Nephron (organoid): ENCODE measurements around the gene MYO1D.

Source experiments
- H3K27ac Mint-ChIP-seq, 3 experiments: 2 replicates each; pipeline ENCODE4 v1.8.0; 2020; ENCODE audit warnings: mixed read lengths in 3 of 3, mild to moderate bottlenecking in 2 of 3, moderate library complexity in 1 of 3
- H3K27me3 Mint-ChIP-seq: 2 replicates; pipeline ENCODE4 v1.8.0; 2021; ENCODE audit warnings: low read depth, mild to moderate bottlenecking, moderate library complexity, mixed read lengths
- H3K36me3 Mint-ChIP-seq: 2 replicates; pipeline ENCODE4 v1.8.0; 2020; ENCODE audit warnings: low read depth, mixed read lengths
- H3K4me1 Mint-ChIP-seq: 2 replicates; pipeline ENCODE4 v1.8.0; 2020; ENCODE audit warnings: mixed read lengths
- H3K4me3 Mint-ChIP-seq, 3 experiments: 2 replicates each; pipeline ENCODE4 v1.8.0; 2020; ENCODE audit warnings: mild to moderate bottlenecking in 3 of 3, mixed read lengths in 3 of 3, moderate library complexity in 2 of 3
- H3K9me3 Mint-ChIP-seq: 2 replicates; pipeline ENCODE4 v1.8.0; 2020; ENCODE audit warnings: mixed read lengths
- CTCF ChIP-seq, 3 experiments: fragments of 200-600 bp; sonication (generic); IDR thresholded peaks; one replicate each; pipeline ENCODE4 v1.5.0; 2021; ENCODE audit warnings: antibody characterized with exemption in 3 of 3; ENCODE audit not compliant: unreplicated experiment in 3 of 3

The MYO1D gene

GRCh38 chr17:32709562-32709961 is 167.4 kb downstream of the MYO1D start:
- Mint-ChIP-seq H3K4me1 (no peaks in the 10 kb centered on the region), H3K27ac (no peak overlapping the region), H3K36me3 (peaks cover 23% of the 10 kb centered on the region), H3K4me3 (no peak overlapping the region), H3K27me3 (no peaks in the 10 kb centered on the region), H3K9me3 (peaks cover 7% of the 10 kb centered on the region)
- no peak for TF ChIP-seq CTCF (IDR thresholded peaks at IDR 0.05; ENCODE audit: unreplicated experiment in 3 of 3)

- TF ChIP-seq CTCF (IDR thresholded peaks at IDR 0.05; ENCODE audit: unreplicated experiment in 3 of 3), result no peak
- Mint-ChIP-seq H3K27ac (no peak overlapping the region), H3K27me3 (no peaks in the 10 kb centered on the region)
Observed at GRCh38 chr17:32701871-32702270, 175.1 kb downstream of the MYO1D start.

GRCh38 chr17:32699247-32699646 is 177.7 kb downstream of the MYO1D start:
- H3K9me3 Mint-ChIP-seq, result no peaks in the 10 kb centered on the region
- H3K27me3 Mint-ChIP-seq, result no peaks in the 10 kb centered on the region
- no peaks in the 10 kb centered on the region for H3K4me1 Mint-ChIP-seq
- H3K27ac Mint-ChIP-seq, result no peak overlapping the region
- H3K4me3 Mint-ChIP-seq, result no peak overlapping the region
- TF ChIP-seq CTCF (IDR thresholded peaks at IDR 0.05; ENCODE audit: unreplicated experiment in 3 of 3), result no peak
- no peaks in the 10 kb centered on the region for H3K36me3 Mint-ChIP-seq

More at GRCh38 chr17:32701871-32702270, 175.1 kb downstream of the MYO1D start:
- H3K4me1 Mint-ChIP-seq, result no peaks in the 10 kb centered on the region
- H3K4me3 Mint-ChIP-seq, result no peak overlapping the region
- no peaks in the 10 kb centered on the region for H3K36me3 Mint-ChIP-seq
- H3K9me3 Mint-ChIP-seq, result no peaks in the 10 kb centered on the region

DNA sequence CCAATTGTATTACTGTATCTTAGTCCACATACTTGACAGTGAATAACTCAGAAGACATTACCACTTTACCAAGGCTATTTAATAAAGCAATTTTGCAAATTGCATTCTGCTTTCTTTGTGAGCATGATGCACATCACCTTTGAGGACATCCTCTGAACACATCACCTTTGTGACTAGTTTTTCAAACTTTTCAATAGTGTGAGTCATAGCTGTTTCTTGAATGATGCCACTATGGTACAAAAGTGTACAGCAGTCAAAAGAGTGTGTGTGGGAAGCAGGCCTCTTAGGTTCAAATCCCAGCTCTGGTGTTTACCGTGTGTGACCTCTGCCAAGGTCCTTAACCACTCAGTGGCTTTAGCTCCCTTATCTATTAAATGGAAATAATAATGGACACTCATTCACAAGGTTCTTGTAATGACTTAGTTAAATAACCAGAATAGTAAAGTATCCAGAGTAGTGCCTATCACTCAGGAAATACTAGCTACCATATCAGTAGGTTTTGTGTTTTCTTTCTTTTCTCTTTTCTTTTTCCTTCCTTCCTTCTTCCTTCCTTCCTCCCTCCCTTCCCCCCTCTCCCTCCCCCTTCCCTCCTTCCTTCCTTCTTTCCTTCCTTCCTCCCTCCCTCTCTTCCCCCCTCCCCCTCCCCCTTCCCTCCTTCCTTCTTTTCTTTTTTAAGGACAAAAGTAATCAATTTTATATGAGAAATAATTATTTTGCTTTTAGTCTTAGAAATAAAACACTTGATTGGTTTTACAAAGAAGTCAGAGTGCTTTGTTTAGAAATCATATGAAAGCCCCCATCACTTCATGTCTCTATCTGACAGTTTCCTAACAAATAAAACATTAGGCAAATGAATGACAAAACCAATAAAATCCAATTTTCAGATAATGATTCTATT is 178.9 kb downstream of the MYO1D start:
- no peaks in the 10 kb centered on the region for H3K4me1 Mint-ChIP-seq
- TF ChIP-seq CTCF (IDR thresholded peaks at IDR 0.05; ENCODE audit: unreplicated experiment in 3 of 3), result no peak
- no peaks in the 10 kb centered on the region for H3K36me3 Mint-ChIP-seq
- no peaks in the 10 kb centered on the region for H3K9me3 Mint-ChIP-seq
- no peaks in the 10 kb centered on the region for H3K27me3 Mint-ChIP-seq
- no peak overlapping the region for H3K4me3 Mint-ChIP-seq
- no peak overlapping the region for H3K27ac Mint-ChIP-seq

GRCh38 chr17:32696426-32696825 is 180.5 kb downstream of the MYO1D start:
- no peak for TF ChIP-seq CTCF (IDR thresholded peaks at IDR 0.05; ENCODE audit: unreplicated experiment in 3 of 3)
- no peak overlapping the region for H3K27ac Mint-ChIP-seq

GRCh38 chr17:32695864-32696263 is 181.1 kb downstream of the MYO1D start:
- Mint-ChIP-seq H3K4me1 (no peaks in the 10 kb centered on the region), H3K4me3 (no peak overlapping the region), H3K36me3 (no peaks in the 10 kb centered on the region), H3K27me3 (no peaks in the 10 kb centered on the region), H3K27ac (no peak overlapping the region), H3K9me3 (no peaks in the 10 kb centered on the region)
- no peak for TF ChIP-seq CTCF (IDR thresholded peaks at IDR 0.05; ENCODE audit: unreplicated experiment in 3 of 3)

More at GRCh38 chr17:32696426-32696825, 180.5 kb downstream of the MYO1D start:
- no peaks in the 10 kb centered on the region for H3K36me3 Mint-ChIP-seq
- H3K9me3 Mint-ChIP-seq, result no peaks in the 10 kb centered on the region
- no peaks in the 10 kb centered on the region for H3K4me1 Mint-ChIP-seq
- H3K27me3 Mint-ChIP-seq, result no peaks in the 10 kb centered on the region
- no peak overlapping the region for H3K4me3 Mint-ChIP-seq
